Retina (tissue), 1 donor: ENCODE results near the gene CD99.
"Not testable (repeated sequence)": the region's sequence is repeated elsewhere in the genome, so short reads cannot be mapped to it uniquely, and the experiment has no call there.

Experiments
- DNase-seq: peaks from one replicate; pipeline ENCODE4 v3.0.0-alpha.2; 2016

The CD99 gene

GRCh38 chrX:2690856-2691542 is at the start of gene CD99:
Gene CD99 (plus strand): TSS chrX:2691295. CDS start chrX:2691361, 66 bp downstream.
- DNase-seq: peak; percentile 69

- DNase-seq: no peak
Measured at GRCh38 chrX:2642146-2642545, 48.9 kb upstream of the CD99 start.

GRCh38 chrX:2642791-2643190 is 48.3 kb upstream of the CD99 start:
- no peak for DNase-seq

- DNase-seq: no peak
Measured at GRCh38 chrX:2643880-2644279, 47.2 kb upstream of the CD99 start.

GRCh38 chrX:2645563-2645962 is 45.5 kb upstream of the CD99 start:
- DNase-seq: no peak

GRCh38 chrX:2647627-2648026 is 43.5 kb upstream of the CD99 start:
- DNase-seq: no peak

- no peak for DNase-seq
Measured at GRCh38 chrX:2650037-2650436, 41.1 kb upstream of the CD99 start.

- no peak for DNase-seq
Measured at GRCh38 chrX:2650865-2651264, 40.2 kb upstream of the CD99 start.

GRCh38 chrX:2652106-2652505 is 39.0 kb upstream of the CD99 start:
- no peak for DNase-seq

- DNase-seq: no peak
Measured at GRCh38 chrX:2654436-2655340, 36.4 kb upstream of the CD99 start.

- no peak for DNase-seq
Measured at GRCh38 chrX:2656257-2656836, 34.7 kb upstream of the CD99 start.

GRCh38 chrX:2657532-2658113 is 33.5 kb upstream of the CD99 start:
- DNase-seq: no peak

GRCh38 chrX:2658585-2659292 is 32.4 kb upstream of the CD99 start:
- DNase-seq: no peak

- no peak for DNase-seq
Measured at GRCh38 chrX:2662586-2662985, 28.5 kb upstream of the CD99 start.

GRCh38 chrX:2664502-2664901 is 26.6 kb upstream of the CD99 start:
- DNase-seq: no peak

- DNase-seq: no peak
Measured at GRCh38 chrX:2665387-2666304, 25.4 kb upstream of the CD99 start.

- no peak for DNase-seq
Measured at GRCh38 chrX:2666491-2666890, 24.6 kb upstream of the CD99 start.

GRCh38 chrX:2670978-2671377 is 20.1 kb upstream of the CD99 start:
- no peak for DNase-seq

- DNase-seq: no peak
Measured at GRCh38 chrX:2672084-2672483, 19.0 kb upstream of the CD99 start.

GRCh38 chrX:2673611-2674010 is 17.5 kb upstream of the CD99 start:
- DNase-seq: no peak

- not testable (repeated sequence) for DNase-seq
Measured at GRCh38 chrX:2675657-2676200, 15.4 kb upstream of the CD99 start.
